HCT116 (cell line): ENCODE measurements around the gene PTX4. TPM values are rescaled to one million over a fixed set of nuclear protein-coding genes. Genes with fewer than 3 reads are reported as not detected.

Experiments used
- ATAC-seq: fragments of 200-7000 bp; cut with Tn5 transposase; 2 replicates; pipeline ENCODE4 v1.9.1; 2020; ENCODE audit warnings: mild to moderate bottlenecking, moderate library complexity
- BruUV-seq: library from RNA; stranded (reverse); fragments of 400-500 nt; replicated peaks from 2 replicates; lab custom pipeline; 2021; lab: Mats Ljungman, UMichigan
- CTCF ChIA-PET: fragments of 300-600 bp; sonication (Branson Sonifier 250); formaldehyde crosslinking; loops from one replicate; lab custom pipeline; 2021; ENCODE audit warnings: antibody characterized with exemption; lab: Charles Lee
- POLR2A ChIA-PET: fragments of 300-600, 350-600 bp; sonication (Branson Sonifier 250); formaldehyde crosslinking; loops from one replicate; lab custom pipeline; 2021; ENCODE audit warnings: antibody characterized with exemption; lab: Charles Lee
- RAD21 ChIA-PET, 2 experiments: fragments of 300-600 bp; sonication (Branson Sonifier 250); formaldehyde crosslinking; loops; one replicate each; lab custom pipeline; 2023; ENCODE audit warnings: low total read pairs in 2 of 2; ENCODE audit not compliant: uncharacterized antibody in 2 of 2, unreplicated experiment in 2 of 2, low non-redundant PET in 1 of 2; lab: Charles Lee
- DNase-seq: peaks from one replicate; pipeline ENCODE4 v3.0.0-alpha.2; 2010; ENCODE audit warnings: low read depth, low spot score
- H2AFZ ChIP-seq: fragments of 200-600 bp; shearing (Covaris generic), sonication (generic); 2 replicates; pipeline ENCODE4 v1.6.1; 2017; ENCODE audit warnings: low read depth, mixed run types, mixed read lengths, antibody characterized with exemption, low read length; ENCODE audit not compliant: poor library complexity, severe bottlenecking
- H3K27ac ChIP-seq: 2 replicates; pipeline ENCODE4 v1.5.1; 2012; ENCODE audit warnings: low read depth, low read length
- H3K27me3 ChIP-seq: fragments of 200-600 bp; sonication (generic); 2 replicates; pipeline ENCODE4 v1.6.1; 2016; ENCODE audit warnings: mixed run types, low read length, mixed read lengths; ENCODE audit not compliant: insufficient read depth
- H3K36me3 ChIP-seq, 2 experiments: fragments of 200-500 bp in 1 of 2; fragments of 200-600 bp in 1 of 2; sonication (Bioruptor generic) in 1 of 2; sonication (generic) in 1 of 2; 2 replicates each; pipeline versions ENCODE4 v1.5.1 to v1.6.1; 2014 to 2016; ENCODE audit warnings: low read length in 2 of 2, inconsistent platforms in 1 of 2, mixed read lengths in 1 of 2, mixed run types in 1 of 2; ENCODE audit not compliant: insufficient read depth in 2 of 2, control insufficient read depth in 1 of 2
- H3K4me1 ChIP-seq, 2 experiments: fragments of 200-600 bp in 1 of 2; sonication (generic) in 1 of 2; 2 replicates each; pipeline versions ENCODE4 v1.5.1 to v1.6.1; 2012 to 2017; ENCODE audit warnings: low read length in 2 of 2, inconsistent platforms in 1 of 2, mild to moderate bottlenecking in 1 of 2, mixed read lengths in 1 of 2, mixed run types in 1 of 2, moderate library complexity in 1 of 2; ENCODE audit not compliant: insufficient read depth in 2 of 2, control insufficient read depth in 1 of 2
- H3K4me2 ChIP-seq: fragments of 200-600 bp; sonication (generic); 2 replicates; pipeline ENCODE4 v1.6.1; 2017; ENCODE audit warnings: mixed run types, low read length, mixed read lengths
- H3K4me3 ChIP-seq, 2 experiments: fragments of 200-600 bp in 1 of 2; sonication (generic) in 1 of 2; replicated peaks in 1 of 2; 2 replicates each; pipeline ENCODE4 v1.5.1; 2011 to 2016; ENCODE audit warnings: low read length in 2 of 2, control low read depth in 1 of 2, low read depth in 1 of 2, mild to moderate bottlenecking in 1 of 2, mixed read lengths in 1 of 2, mixed run types in 1 of 2
- H3K79me2 ChIP-seq: fragments of 200-600 bp; sonication (generic); 2 replicates; pipeline ENCODE4 v1.6.1; 2017; ENCODE audit warnings: mild to moderate bottlenecking, mixed run types, low read length, moderate library complexity, mixed read lengths; ENCODE audit not compliant: insufficient read depth
- H3K9ac ChIP-seq: fragments of 200-600 bp; sonication (generic); 2 replicates; pipeline ENCODE4 v1.6.1; 2016; ENCODE audit warnings: low read length, mixed read lengths
- H3K9me2 ChIP-seq: fragments of 200-600 bp; sonication (generic), shearing (Covaris generic); 2 replicates; pipeline ENCODE4 v1.6.1; 2017; ENCODE audit warnings: mixed run types, mild to moderate bottlenecking, moderate library complexity; ENCODE audit not compliant: insufficient read depth
- H3K9me3 ChIP-seq, 2 experiments: fragments of 200-500 bp in 1 of 2; fragments of 200-600 bp in 1 of 2; sonication (Bioruptor generic) in 1 of 2; sonication (generic) in 1 of 2; 2 replicates each; pipeline ENCODE4 v1.6.1; 2014 to 2017; ENCODE audit warnings: low read length in 2 of 2, mixed read lengths in 2 of 2, inconsistent platforms in 1 of 2, low read depth in 1 of 2, mild to moderate bottlenecking in 1 of 2, mixed run types in 1 of 2, moderate library complexity in 1 of 2; ENCODE audit not compliant: control insufficient read depth in 1 of 2, insufficient read depth in 1 of 2
- H4K20me1 ChIP-seq: fragments of 200-600 bp; sonication (generic), shearing (Covaris generic); 2 replicates; pipeline ENCODE4 v1.6.1; 2017; ENCODE audit warnings: mixed run types, mild to moderate bottlenecking, moderate library complexity; ENCODE audit not compliant: insufficient read depth
- JUND ChIP-seq: IDR thresholded peaks from 2 replicates; pipeline ENCODE4 v1.6.1; 2012
- SRF ChIP-seq: IDR thresholded peaks from 2 replicates; pipeline ENCODE4 v1.6.1; 2012; ENCODE audit warnings: low read depth
- intact Hi-C: fragments of 100-400 bp; cut with micrococcal nuclease; formaldehyde crosslinking; loops from 2 replicates; pipeline ENCODE4 v1.10.0; 2022
- total RNA-seq: library from RNA; stranded (reverse); gene quantifications from one replicate; pipeline ENCODE4 v1.2.1, GENCODE V29; 2021; ENCODE audit not compliant: unreplicated experiment
- TF ChIP-seq, protein P1 (sequence below): IDR thresholded peaks from 2 replicates; pipeline ENCODE4 v1.6.1; 2012; ENCODE audit warnings: low read depth
- TF ChIP-seq, protein P2 (sequence below): IDR thresholded peaks from 2 replicates; pipeline ENCODE4 v1.6.1; 2011; ENCODE audit warnings: mild to moderate bottlenecking, low read length, moderate library complexity; ENCODE audit not compliant: insufficient replicate concordance; ENCODE audit errors: extremely low read depth

PTX4 gene
- total RNA-seq, 1 experiment from 2014 or later = not detected

- TF ChIP-seq, protein P1, sequence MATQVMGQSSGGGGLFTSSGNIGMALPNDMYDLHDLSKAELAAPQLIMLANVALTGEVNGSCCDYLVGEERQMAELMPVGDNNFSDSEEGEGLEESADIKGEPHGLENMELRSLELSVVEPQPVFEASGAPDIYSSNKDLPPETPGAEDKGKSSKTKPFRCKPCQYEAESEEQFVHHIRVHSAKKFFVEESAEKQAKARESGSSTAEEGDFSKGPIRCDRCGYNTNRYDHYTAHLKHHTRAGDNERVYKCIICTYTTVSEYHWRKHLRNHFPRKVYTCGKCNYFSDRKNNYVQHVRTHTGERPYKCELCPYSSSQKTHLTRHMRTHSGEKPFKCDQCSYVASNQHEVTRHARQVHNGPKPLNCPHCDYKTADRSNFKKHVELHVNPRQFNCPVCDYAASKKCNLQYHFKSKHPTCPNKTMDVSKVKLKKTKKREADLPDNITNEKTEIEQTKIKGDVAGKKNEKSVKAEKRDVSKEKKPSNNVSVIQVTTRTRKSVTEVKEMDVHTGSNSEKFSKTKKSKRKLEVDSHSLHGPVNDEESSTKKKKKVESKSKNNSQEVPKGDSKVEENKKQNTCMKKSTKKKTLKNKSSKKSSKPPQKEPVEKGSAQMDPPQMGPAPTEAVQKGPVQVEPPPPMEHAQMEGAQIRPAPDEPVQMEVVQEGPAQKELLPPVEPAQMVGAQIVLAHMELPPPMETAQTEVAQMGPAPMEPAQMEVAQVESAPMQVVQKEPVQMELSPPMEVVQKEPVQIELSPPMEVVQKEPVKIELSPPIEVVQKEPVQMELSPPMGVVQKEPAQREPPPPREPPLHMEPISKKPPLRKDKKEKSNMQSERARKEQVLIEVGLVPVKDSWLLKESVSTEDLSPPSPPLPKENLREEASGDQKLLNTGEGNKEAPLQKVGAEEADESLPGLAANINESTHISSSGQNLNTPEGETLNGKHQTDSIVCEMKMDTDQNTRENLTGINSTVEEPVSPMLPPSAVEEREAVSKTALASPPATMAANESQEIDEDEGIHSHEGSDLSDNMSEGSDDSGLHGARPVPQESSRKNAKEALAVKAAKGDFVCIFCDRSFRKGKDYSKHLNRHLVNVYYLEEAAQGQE = no peak
- TF ChIP-seq SRF = no peak
Measured at GRCh38 chr16:1448536-1449116, 40.1 kb downstream of the PTX4 start (continued).

GRCh38 chr16:1447965-1448364, 40.8 kb downstream of the PTX4 start:
- ChIA-PET CTCF (no interaction called here), RAD21 (no interaction called here), POLR2A (no interaction called here)
- Histone ChIP-seq H3K9ac (no peak overlapping the region), H3K4me3 (no peak overlapping the region), H3K36me3 (no peaks in the 10 kb centered on the region; a peak in 1 of 4 replicates), H3K4me2 (no peak overlapping the region), H3K27ac (no peak overlapping the region), H3K9me2 (no peaks in the 10 kb centered on the region), H3K79me2 (no peaks in the 10 kb centered on the region), H3K9me3 (no peaks in the 10 kb centered on the region), H3K27me3 (no peaks in the 10 kb centered on the region), H3K4me1 (no peaks in the 10 kb centered on the region), H4K20me1 (no peaks in the 10 kb centered on the region), H2AFZ (no peak overlapping the region)
- intact Hi-C loops = no loop called here
- no TSS peak for BruUV-seq
- ATAC-seq (no peak), DNase-seq (no peak)
- TF ChIP-seq, protein P2, sequence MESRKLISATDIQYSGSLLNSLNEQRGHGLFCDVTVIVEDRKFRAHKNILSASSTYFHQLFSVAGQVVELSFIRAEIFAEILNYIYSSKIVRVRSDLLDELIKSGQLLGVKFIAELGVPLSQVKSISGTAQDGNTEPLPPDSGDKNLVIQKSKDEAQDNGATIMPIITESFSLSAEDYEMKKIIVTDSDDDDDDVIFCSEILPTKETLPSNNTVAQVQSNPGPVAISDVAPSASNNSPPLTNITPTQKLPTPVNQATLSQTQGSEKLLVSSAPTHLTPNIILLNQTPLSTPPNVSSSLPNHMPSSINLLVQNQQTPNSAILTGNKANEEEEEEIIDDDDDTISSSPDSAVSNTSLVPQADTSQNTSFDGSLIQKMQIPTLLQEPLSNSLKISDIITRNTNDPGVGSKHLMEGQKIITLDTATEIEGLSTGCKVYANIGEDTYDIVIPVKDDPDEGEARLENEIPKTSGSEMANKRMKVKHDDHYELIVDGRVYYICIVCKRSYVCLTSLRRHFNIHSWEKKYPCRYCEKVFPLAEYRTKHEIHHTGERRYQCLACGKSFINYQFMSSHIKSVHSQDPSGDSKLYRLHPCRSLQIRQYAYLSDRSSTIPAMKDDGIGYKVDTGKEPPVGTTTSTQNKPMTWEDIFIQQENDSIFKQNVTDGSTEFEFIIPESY = no peak
- no peak for TF ChIP-seq JUND
